ENCODE data around the gene IL19. TPM values are rescaled to one million over a fixed set of nuclear protein-coding genes. Genes with fewer than 3 reads are reported as not detected.
A peak's percentile ranks its signal among the peaks of the same experiment; 100 is the strongest.

The IL19 gene
- total RNA-seq, 4 donors from 2014 or later, result 0.60 TPM; not detected in 3

- no peak for DNase-seq (ENCODE audit: low spot score)
- no peak for ATAC-seq (ENCODE audit: low FRiP score)
- no peak for TF ChIP-seq CTCF (IDR thresholded peaks at IDR 0.05)
Measured at GRCh38 chr1:206856674-206857464, 86.3 kb downstream of the IL19 start.

- ATAC-seq (ENCODE audit: low FRiP score) (no peak), DNase-seq (ENCODE audit: low spot score) (no peak)
- no peak for TF ChIP-seq CTCF (IDR thresholded peaks at IDR 0.05)
Measured at GRCh38 chr1:206859082-206859521, 88.5 kb downstream of the IL19 start.

GRCh38 chr1:206860165-206860564 lies 89.6 kb downstream of the IL19 start:
- TF ChIP-seq CTCF (IDR thresholded peaks at IDR 0.05), result no peak

GRCh38 chr1:206863266-206863665 lies 92.7 kb downstream of the IL19 start:
- DNase-seq (ENCODE audit: low spot score) (no peak), ATAC-seq (ENCODE audit: low FRiP score) (no peak)
- TF ChIP-seq CTCF (IDR thresholded peaks at IDR 0.05), result no peak

More at GRCh38 chr1:206860165-206860564, 89.6 kb downstream of the IL19 start:
- no peak for DNase-seq (ENCODE audit: low spot score)
- no peak for ATAC-seq (ENCODE audit: low FRiP score)

- peak in 1 of 3 donors; percentile 71 for TF ChIP-seq CTCF (IDR thresholded peaks at IDR 0.05)
- DNase-seq (ENCODE audit: low spot score) (peak; percentile 93), ATAC-seq (ENCODE audit: low FRiP score) (peak; percentile 65)
Measured at GRCh38 chr1:206864939-206865671, 94.5 kb downstream of the IL19 start, which contains the start of gene IL20. IL20 (plus strand) TSS chr1:206865623; CDS start chr1:206865853, 230 bp downstream.

GRCh38 chr1:206866062-206866461 lies 95.5 kb downstream of the IL19 start:
- TF ChIP-seq CTCF (IDR thresholded peaks at IDR 0.05), result no peak
- ATAC-seq (ENCODE audit: low FRiP score), result peak; percentile 69
- DNase-seq (ENCODE audit: low spot score), result no peak

Measured in omental fat pad (tissue), 4 donors.